ENCODE measurements around the gene EMC7.
"Not testable (repeated sequence)": the region's sequence is repeated elsewhere in the genome, so short reads cannot be mapped to it uniquely, and the experiment has no call there.

The EMC7 gene

GRCh38 chr15:34085746-34086145 lies 15.9 kb downstream of the EMC7 start:
- DNase-seq (ENCODE audit: low read depth) = no peak

- no peak for DNase-seq (ENCODE audit: low read depth)
Observed at GRCh38 chr15:34084086-34084485, 17.6 kb downstream of the EMC7 start.

- no peak for DNase-seq (ENCODE audit: low read depth)
Observed at GRCh38 chr15:34079904-34080303, 21.8 kb downstream of the EMC7 start.

GRCh38 chr15:34078900-34079299 lies 22.8 kb downstream of the EMC7 start:
- no peak for DNase-seq (ENCODE audit: low read depth)

GRCh38 chr15:34076785-34077184 lies 24.9 kb downstream of the EMC7 start:
- DNase-seq (ENCODE audit: low read depth) = no peak

GRCh38 chr15:34070003-34070402 lies 31.7 kb downstream of the EMC7 start:
- no peak for DNase-seq (ENCODE audit: low read depth)

GRCh38 chr15:34065941-34066340 lies 35.7 kb downstream of the EMC7 start:
- DNase-seq (ENCODE audit: low read depth) = no peak

GRCh38 chr15:34065261-34065660 lies 36.4 kb downstream of the EMC7 start:
- no peak for DNase-seq (ENCODE audit: low read depth)

GRCh38 chr15:34064438-34064837 lies 37.2 kb downstream of the EMC7 start:
- no peak for DNase-seq (ENCODE audit: low read depth)

GRCh38 chr15:34059946-34060345 lies 41.7 kb downstream of the EMC7 start:
- DNase-seq (ENCODE audit: low read depth) = no peak

- no peak for DNase-seq (ENCODE audit: low read depth)
Observed at GRCh38 chr15:34059476-34059875, 42.2 kb downstream of the EMC7 start.

- no peak for DNase-seq (ENCODE audit: low read depth)
Observed at GRCh38 chr15:34056911-34057310, 44.8 kb downstream of the EMC7 start.

GRCh38 chr15:34055868-34056595 lies 45.6 kb downstream of the EMC7 start:
- no peak for DNase-seq (ENCODE audit: low read depth)

GRCh38 chr15:34054081-34054707 lies 47.5 kb downstream of the EMC7 start:
- DNase-seq (ENCODE audit: low read depth) = no peak

GRCh38 chr15:34050385-34050784 lies 51.3 kb downstream of the EMC7 start:
- not testable (repeated sequence) for DNase-seq (ENCODE audit: low read depth)

GRCh38 chr15:34049112-34049511 lies 52.5 kb downstream of the EMC7 start:
- DNase-seq (ENCODE audit: low read depth) = no peak

- no peak for DNase-seq (ENCODE audit: low read depth)
Observed at GRCh38 chr15:34047893-34048775, 53.5 kb downstream of the EMC7 start.

GRCh38 chr15:34046471-34047145 lies 55.1 kb downstream of the EMC7 start:
- no peak for DNase-seq (ENCODE audit: low read depth)

GRCh38 chr15:34043813-34044212 lies 57.8 kb downstream of the EMC7 start:
- DNase-seq (ENCODE audit: low read depth) = no peak

GRCh38 chr15:34043391-34043790 lies 58.3 kb downstream of the EMC7 start:
- DNase-seq (ENCODE audit: low read depth) = no peak

- no peak for DNase-seq (ENCODE audit: low read depth)
Observed at GRCh38 chr15:34039790-34040113, 61.9 kb downstream of the EMC7 start.

Measured in stimulated activated CD8-positive, alpha-beta memory T cell treated with anti-CD3 and anti-CD28 coated beads, Interleukin-4, amount 100 ng/mL, for 24 hours (primary cell).